ENCODE data around the gene CLIC5. TPM values are rescaled to one million over a fixed set of nuclear protein-coding genes. Genes with fewer than 3 reads are reported as not detected.

Gene CLIC5
- total RNA-seq, 2 experiments from 2014 or later, result 1.8 to 2.2 TPM

GRCh38 chr6:45969026-45969425, 46.6 kb downstream of the CLIC5 start:
- Mint-ChIP-seq H3K27ac (no peak overlapping the region), H3K27me3 (ENCODE audit: low read depth) (no peaks in the 10 kb centered on the region), H3K4me3 (no peak overlapping the region), H3K9me3 (ENCODE audit: insufficient read depth) (no peaks in the 10 kb centered on the region), H3K4me1 (ENCODE audit: low read depth) (peaks cover 15% of the 10 kb centered on the region), H3K36me3 (ENCODE audit: low read depth) (no peaks in the 10 kb centered on the region)
- ChIA-PET CTCF (no interaction called here), POLR2A (no interaction called here)
- ATAC-seq (no peak), DNase-seq (no peak)

GRCh38 chr6:45967363-45967762, 48.3 kb downstream of the CLIC5 start:
- DNase-seq, result no peak
- POLR2A ChIA-PET, result no interaction called here
- no peaks in the 10 kb centered on the region for H3K27me3 Mint-ChIP-seq (ENCODE audit: low read depth)
- no peak for ATAC-seq
- peaks cover 15% of the 10 kb centered on the region for H3K4me1 Mint-ChIP-seq (ENCODE audit: low read depth)
- no peaks in the 10 kb centered on the region for H3K9me3 Mint-ChIP-seq (ENCODE audit: insufficient read depth)
- no peaks in the 10 kb centered on the region for H3K36me3 Mint-ChIP-seq (ENCODE audit: low read depth)
- H3K27ac Mint-ChIP-seq, result no peak overlapping the region
- no peak overlapping the region for H3K4me3 Mint-ChIP-seq
- CTCF ChIA-PET, result no interaction called here

GRCh38 chr6:45966797-45967196, 48.9 kb downstream of the CLIC5 start:
- Mint-ChIP-seq H3K27ac (no peak overlapping the region), H3K4me1 (ENCODE audit: low read depth) (peaks cover 15% of the 10 kb centered on the region), H3K9me3 (ENCODE audit: insufficient read depth) (no peaks in the 10 kb centered on the region), H3K4me3 (no peak overlapping the region), H3K27me3 (ENCODE audit: low read depth) (no peaks in the 10 kb centered on the region), H3K36me3 (ENCODE audit: low read depth) (no peaks in the 10 kb centered on the region)
- ChIA-PET CTCF (no interaction called here), POLR2A (no interaction called here)
- ATAC-seq (no peak), DNase-seq (no peak)

- no peak for DNase-seq
- no peak for ATAC-seq
- ChIA-PET POLR2A (no interaction called here), CTCF (interaction anchor here (0.5 to 0.6 kb wide), 2 partner anchors 44 to 443 kb away, joined by 3 read pairs; no protein-coding TSS in a partner anchor)
- Mint-ChIP-seq H3K9me3 (ENCODE audit: insufficient read depth) (no peaks in the 10 kb centered on the region), H3K4me3 (no peak overlapping the region), H3K36me3 (ENCODE audit: low read depth) (no peaks in the 10 kb centered on the region), H3K27ac (no peak overlapping the region), H3K4me1 (ENCODE audit: low read depth) (peaks cover 15% of the 10 kb centered on the region), H3K27me3 (ENCODE audit: low read depth) (no peaks in the 10 kb centered on the region)
Measured at GRCh38 chr6:45966340-45966739, 49.3 kb downstream of the CLIC5 start.

GRCh38 chr6:45965792-45966191, 49.9 kb downstream of the CLIC5 start:
- ChIA-PET POLR2A (no interaction called here), CTCF (interaction anchor here (0.5 to 0.6 kb wide), 2 partner anchors 44 to 444 kb away, joined by 3 read pairs; no protein-coding TSS in a partner anchor)
- no peaks in the 10 kb centered on the region for H3K9me3 Mint-ChIP-seq (ENCODE audit: insufficient read depth)
- DNase-seq (no peak), ATAC-seq (no peak)
- no peaks in the 10 kb centered on the region for H3K36me3 Mint-ChIP-seq (ENCODE audit: low read depth)
- no peaks in the 10 kb centered on the region for H3K27me3 Mint-ChIP-seq (ENCODE audit: low read depth)
- no peak overlapping the region for H3K4me3 Mint-ChIP-seq
- peaks cover 15% of the 10 kb centered on the region for H3K4me1 Mint-ChIP-seq (ENCODE audit: low read depth)
- H3K27ac Mint-ChIP-seq, result no peak overlapping the region

GRCh38 chr6:45965007-45965406, 50.7 kb downstream of the CLIC5 start:
- H3K36me3 Mint-ChIP-seq (ENCODE audit: low read depth), result no peaks in the 10 kb centered on the region
- H3K27ac Mint-ChIP-seq, result no peak overlapping the region
- POLR2A ChIA-PET, result no interaction called here
- ATAC-seq (no peak), DNase-seq (no peak)
- H3K4me1 Mint-ChIP-seq (ENCODE audit: low read depth), result peaks cover 10% of the 10 kb centered on the region
- CTCF ChIA-PET, result interaction anchor here (1.1 kb wide), 1 partner anchor 26 kb away, joined by 3 read pairs; no protein-coding TSS in a partner anchor
- no peaks in the 10 kb centered on the region for H3K9me3 Mint-ChIP-seq (ENCODE audit: insufficient read depth)
- no peaks in the 10 kb centered on the region for H3K27me3 Mint-ChIP-seq (ENCODE audit: low read depth)
- H3K4me3 Mint-ChIP-seq, result no peak overlapping the region

- H3K4me3 Mint-ChIP-seq, result no peak overlapping the region
- H3K27me3 Mint-ChIP-seq (ENCODE audit: low read depth), result no peaks in the 10 kb centered on the region
- no peaks in the 10 kb centered on the region for H3K36me3 Mint-ChIP-seq (ENCODE audit: low read depth)
- no peak overlapping the region for H3K27ac Mint-ChIP-seq
- peaks cover 10% of the 10 kb centered on the region for H3K4me1 Mint-ChIP-seq (ENCODE audit: low read depth)
- ChIA-PET CTCF (interaction anchor here (1.1 kb wide), 1 partner anchor 27 kb away, joined by 3 read pairs; no protein-coding TSS in a partner anchor), POLR2A (no interaction called here)
- no peaks in the 10 kb centered on the region for H3K9me3 Mint-ChIP-seq (ENCODE audit: insufficient read depth)
- DNase-seq, result no peak
- no peak for ATAC-seq
Measured at GRCh38 chr6:45964300-45964699, 51.4 kb downstream of the CLIC5 start.

GRCh38 chr6:45963896-45964295, 51.8 kb downstream of the CLIC5 start:
- Mint-ChIP-seq H3K9me3 (ENCODE audit: insufficient read depth) (no peaks in the 10 kb centered on the region), H3K36me3 (ENCODE audit: low read depth) (no peaks in the 10 kb centered on the region), H3K27me3 (ENCODE audit: low read depth) (no peaks in the 10 kb centered on the region), H3K4me1 (ENCODE audit: low read depth) (peaks cover 10% of the 10 kb centered on the region), H3K4me3 (no peak overlapping the region), H3K27ac (no peak overlapping the region)
- ATAC-seq, result no peak
- ChIA-PET POLR2A (no interaction called here), CTCF (no interaction called here)
- no peak for DNase-seq

- DNase-seq (no peak), ATAC-seq (no peak)
- ChIA-PET POLR2A (no interaction called here), CTCF (interaction anchor here (2.1 kb wide), 1 partner anchor 31 kb away, joined by 8 read pairs; no protein-coding TSS in a partner anchor)
- Mint-ChIP-seq H3K9me3 (ENCODE audit: insufficient read depth) (no peaks in the 10 kb centered on the region), H3K4me1 (ENCODE audit: low read depth) (no peaks in the 10 kb centered on the region), H3K27ac (no peak overlapping the region), H3K36me3 (ENCODE audit: low read depth) (no peaks in the 10 kb centered on the region), H3K27me3 (ENCODE audit: low read depth) (no peaks in the 10 kb centered on the region), H3K4me3 (no peak overlapping the region)
Measured at GRCh38 chr6:45961125-45961524, 54.5 kb downstream of the CLIC5 start.

- no peaks in the 10 kb centered on the region for H3K4me1 Mint-ChIP-seq (ENCODE audit: low read depth)
- DNase-seq, result no peak
- H3K9me3 Mint-ChIP-seq (ENCODE audit: insufficient read depth), result no peaks in the 10 kb centered on the region
- H3K36me3 Mint-ChIP-seq (ENCODE audit: low read depth), result no peaks in the 10 kb centered on the region
- ChIA-PET CTCF (interaction anchor here (0.6 to 1.5 kb wide), 2 partner anchors 29 to 31 kb away, joined by 3 read pairs; no protein-coding TSS in a partner anchor), POLR2A (no interaction called here)
- no peak overlapping the region for H3K27ac Mint-ChIP-seq
- no peak overlapping the region for H3K4me3 Mint-ChIP-seq
- no peaks in the 10 kb centered on the region for H3K27me3 Mint-ChIP-seq (ENCODE audit: low read depth)
- no peak for ATAC-seq
Measured at GRCh38 chr6:45959534-45960145, 56.0 kb downstream of the CLIC5 start.

- Mint-ChIP-seq H3K27me3 (ENCODE audit: low read depth) (no peaks in the 10 kb centered on the region), H3K27ac (no peak overlapping the region), H3K36me3 (ENCODE audit: low read depth) (no peaks in the 10 kb centered on the region), H3K4me3 (no peak overlapping the region), H3K4me1 (ENCODE audit: low read depth) (no peaks in the 10 kb centered on the region), H3K9me3 (ENCODE audit: insufficient read depth) (no peaks in the 10 kb centered on the region)
- ATAC-seq (no peak), DNase-seq (no peak)
- ChIA-PET CTCF (no interaction called here), POLR2A (no interaction called here)
Measured at GRCh38 chr6:45956663-45957062, 59.0 kb downstream of the CLIC5 start.

- H3K9me3 Mint-ChIP-seq (ENCODE audit: insufficient read depth), result no peaks in the 10 kb centered on the region
- CTCF ChIA-PET, result no interaction called here
- DNase-seq, result no peak
- no peak overlapping the region for H3K27ac Mint-ChIP-seq
- H3K36me3 Mint-ChIP-seq (ENCODE audit: low read depth), result no peaks in the 10 kb centered on the region
- H3K4me3 Mint-ChIP-seq, result no peak overlapping the region
- ATAC-seq, result no peak
- H3K27me3 Mint-ChIP-seq (ENCODE audit: low read depth), result no peaks in the 10 kb centered on the region
- no peaks in the 10 kb centered on the region for H3K4me1 Mint-ChIP-seq (ENCODE audit: low read depth)
- POLR2A ChIA-PET, result no interaction called here
Measured at GRCh38 chr6:45956176-45956575, 59.5 kb downstream of the CLIC5 start.

- no peak overlapping the region for H3K4me3 Mint-ChIP-seq
- DNase-seq (no peak), ATAC-seq (no peak)
- H3K27me3 Mint-ChIP-seq (ENCODE audit: low read depth), result no peaks in the 10 kb centered on the region
- no peak overlapping the region for H3K27ac Mint-ChIP-seq
- H3K9me3 Mint-ChIP-seq (ENCODE audit: insufficient read depth), result no peaks in the 10 kb centered on the region
- POLR2A ChIA-PET, result no interaction called here
- no peaks in the 10 kb centered on the region for H3K36me3 Mint-ChIP-seq (ENCODE audit: low read depth)
- CTCF ChIA-PET, result no interaction called here
- H3K4me1 Mint-ChIP-seq (ENCODE audit: low read depth), result no peaks in the 10 kb centered on the region
Measured at GRCh38 chr6:45955597-45955996, 60.1 kb downstream of the CLIC5 start.
